Suprapubic skin (tissue), 4 donors: Measurements from ENCODE around the gene SLC9A9.

ENCODE experiments used
- EP300 ChIP-seq: sonication (generic); formaldehyde crosslinking; IDR thresholded peaks from one replicate; pipeline ENCODE4 v1.6.1; 2017; ENCODE audit warnings: antibody characterized with exemption
- POLR2A ChIP-seq, 2 donors: fragments of 450-650 bp; IDR thresholded peaks; one replicate each; pipeline ENCODE4 v1.6.1; 2017; ENCODE audit warnings: antibody characterized with exemption in 2 of 2, mild to moderate bottlenecking in 2 of 2, moderate library complexity in 2 of 2
- POLR2AphosphoS5 ChIP-seq, 3 donors: sonication (generic); formaldehyde crosslinking; IDR thresholded peaks; one replicate each; pipeline ENCODE4 v1.6.1; 2017; ENCODE audit warnings: antibody characterized with exemption in 3 of 3
- TF ChIP-seq, protein P1 (sequence below), 2 donors: fragments of 200-600 bp in 1 of 2; fragments of 450-650 bp in 1 of 2; sonication (generic) in 1 of 2; IDR thresholded peaks; one replicate each; pipeline ENCODE4 v1.5.1; 2016 to 2019; ENCODE audit warnings: antibody characterized with exemption in 2 of 2, mild to moderate bottlenecking in 1 of 2, moderate library complexity in 1 of 2

- TF ChIP-seq, protein P1, sequence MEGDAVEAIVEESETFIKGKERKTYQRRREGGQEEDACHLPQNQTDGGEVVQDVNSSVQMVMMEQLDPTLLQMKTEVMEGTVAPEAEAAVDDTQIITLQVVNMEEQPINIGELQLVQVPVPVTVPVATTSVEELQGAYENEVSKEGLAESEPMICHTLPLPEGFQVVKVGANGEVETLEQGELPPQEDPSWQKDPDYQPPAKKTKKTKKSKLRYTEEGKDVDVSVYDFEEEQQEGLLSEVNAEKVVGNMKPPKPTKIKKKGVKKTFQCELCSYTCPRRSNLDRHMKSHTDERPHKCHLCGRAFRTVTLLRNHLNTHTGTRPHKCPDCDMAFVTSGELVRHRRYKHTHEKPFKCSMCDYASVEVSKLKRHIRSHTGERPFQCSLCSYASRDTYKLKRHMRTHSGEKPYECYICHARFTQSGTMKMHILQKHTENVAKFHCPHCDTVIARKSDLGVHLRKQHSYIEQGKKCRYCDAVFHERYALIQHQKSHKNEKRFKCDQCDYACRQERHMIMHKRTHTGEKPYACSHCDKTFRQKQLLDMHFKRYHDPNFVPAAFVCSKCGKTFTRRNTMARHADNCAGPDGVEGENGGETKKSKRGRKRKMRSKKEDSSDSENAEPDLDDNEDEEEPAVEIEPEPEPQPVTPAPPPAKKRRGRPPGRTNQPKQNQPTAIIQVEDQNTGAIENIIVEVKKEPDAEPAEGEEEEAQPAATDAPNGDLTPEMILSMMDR (IDR thresholded peaks at IDR 0.05), result no peak
- TF ChIP-seq POLR2AphosphoS5 (IDR thresholded peaks at IDR 0.05) (no peak), EP300 (no peak), POLR2A (IDR thresholded peaks at IDR 0.05) (no peak)
Observed at GRCh38 chr3:143495527-143495926, 352.7 kb downstream of the SLC9A9 start.
